GM12878 (cell line): ENCODE results near the gene HMGXB4.

Experiments used
- BCL11A ChIP-seq: IDR thresholded peaks from 2 replicates; pipeline ENCODE4 v1.6.1; 2011; ENCODE audit warnings: low read depth, low read length
- CREB1 ChIP-seq: IDR thresholded peaks from 2 replicates; pipeline ENCODE4 v1.6.1; 2012; ENCODE audit warnings: low read depth, mild to moderate bottlenecking, inconsistent platforms
- CTCF ChIP-seq, 3 experiments: IDR thresholded peaks in 2 of 3; conservative IDR thresholded peaks in 1 of 3; 2 replicates each; pipeline ENCODE4 v1.5.1; 2011; ENCODE audit warnings: low read depth in 3 of 3, low read length in 3 of 3, mild to moderate bottlenecking in 3 of 3, control low read depth in 2 of 3, moderate library complexity in 2 of 3, inconsistent platforms in 1 of 3, mixed read lengths in 1 of 3; ENCODE audit not compliant: control insufficient read depth in 2 of 3, insufficient read depth in 1 of 3; ENCODE audit errors: extremely low read depth in 1 of 3
- FOS ChIP-seq: IDR thresholded peaks from 3 replicates; pipeline ENCODE4 v1.6.1; 2011; ENCODE audit warnings: borderline replicate concordance; ENCODE audit not compliant: insufficient read length; ENCODE audit errors: extremely low read depth
- NR2C2 ChIP-seq: IDR thresholded peaks from 2 replicates; pipeline ENCODE4 v1.6.1; 2011; ENCODE audit warnings: borderline replicate concordance, low read depth; ENCODE audit not compliant: control insufficient read depth, insufficient read length
- POLR2A ChIP-seq: IDR thresholded peaks from 2 replicates; pipeline ENCODE4 v1.6.1; 2011; ENCODE audit warnings: low read depth, mild to moderate bottlenecking, low read length
- POLR2AphosphoS5 ChIP-seq: IDR thresholded peaks from 2 replicates; pipeline ENCODE4 v1.6.1; 2011; ENCODE audit warnings: mild to moderate bottlenecking, low read length, inconsistent platforms
- REST ChIP-seq: IDR thresholded peaks from 2 replicates; pipeline ENCODE4 v1.6.1; 2012; ENCODE audit warnings: mild to moderate bottlenecking, low read depth, low read length
- RFX5 ChIP-seq: IDR thresholded peaks from 2 replicates; pipeline ENCODE4 v1.6.1; 2011; ENCODE audit warnings: low read depth, low read length, improper control_type of control experiment
- TCF12 ChIP-seq: IDR thresholded peaks from 2 replicates; pipeline ENCODE4 v1.6.1; 2011; ENCODE audit warnings: low read depth, mild to moderate bottlenecking, low read length
- ZZZ3 ChIP-seq: IDR thresholded peaks from 2 replicates; pipeline ENCODE4 v1.6.1; 2011; ENCODE audit warnings: low read depth; ENCODE audit not compliant: control insufficient read depth, insufficient read length

- TF ChIP-seq CREB1 (no peak), POLR2A (no peak), TCF12 (no peak), ZZZ3 (no peak), NR2C2 (no peak), RFX5 (no peak), FOS (no peak), CTCF (IDR thresholded peaks at IDR 0.05 in 2 of 3, conservative IDR thresholded peaks at IDR 0.05 in 1 of 3; ENCODE audit: control insufficient read depth in 2 of 3, extremely low read depth in 1 of 3, insufficient read depth in 1 of 3, low read depth in 3 of 3, low read length in 3 of 3) (no peak), BCL11A (no peak), POLR2AphosphoS5 (no peak), REST (no peak)
These were observed 7.7 kb downstream of the HMGXB4 start for GRCh38 chr22:35264986-35265385.
